Measurements from ENCODE around the gene TWNK.

DNA sequence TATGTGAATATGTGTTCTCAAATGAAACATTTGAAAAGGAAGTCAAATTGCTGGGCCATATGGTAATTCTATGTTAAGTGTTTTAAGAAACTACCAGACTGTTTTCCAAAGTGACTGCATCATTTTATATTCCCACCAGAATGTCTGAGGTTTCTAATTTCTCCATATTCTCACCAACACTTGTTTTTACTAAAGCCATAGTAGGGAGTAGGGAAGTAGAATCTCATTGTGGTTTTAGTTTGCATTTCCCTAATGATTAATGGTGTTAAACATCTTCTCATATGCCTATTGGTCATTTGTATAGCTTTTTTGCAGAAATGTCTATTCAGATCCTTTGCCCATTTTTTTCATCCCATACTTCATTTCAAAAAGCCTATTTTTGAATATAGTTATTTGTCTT lies 27.1 kb upstream of the TWNK start:
- TF ChIP-seq, protein P1, sequence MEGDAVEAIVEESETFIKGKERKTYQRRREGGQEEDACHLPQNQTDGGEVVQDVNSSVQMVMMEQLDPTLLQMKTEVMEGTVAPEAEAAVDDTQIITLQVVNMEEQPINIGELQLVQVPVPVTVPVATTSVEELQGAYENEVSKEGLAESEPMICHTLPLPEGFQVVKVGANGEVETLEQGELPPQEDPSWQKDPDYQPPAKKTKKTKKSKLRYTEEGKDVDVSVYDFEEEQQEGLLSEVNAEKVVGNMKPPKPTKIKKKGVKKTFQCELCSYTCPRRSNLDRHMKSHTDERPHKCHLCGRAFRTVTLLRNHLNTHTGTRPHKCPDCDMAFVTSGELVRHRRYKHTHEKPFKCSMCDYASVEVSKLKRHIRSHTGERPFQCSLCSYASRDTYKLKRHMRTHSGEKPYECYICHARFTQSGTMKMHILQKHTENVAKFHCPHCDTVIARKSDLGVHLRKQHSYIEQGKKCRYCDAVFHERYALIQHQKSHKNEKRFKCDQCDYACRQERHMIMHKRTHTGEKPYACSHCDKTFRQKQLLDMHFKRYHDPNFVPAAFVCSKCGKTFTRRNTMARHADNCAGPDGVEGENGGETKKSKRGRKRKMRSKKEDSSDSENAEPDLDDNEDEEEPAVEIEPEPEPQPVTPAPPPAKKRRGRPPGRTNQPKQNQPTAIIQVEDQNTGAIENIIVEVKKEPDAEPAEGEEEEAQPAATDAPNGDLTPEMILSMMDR (conservative IDR thresholded peaks at IDR 0.05 in 1 of 2, IDR thresholded peaks at IDR 0.05 in 1 of 2; ENCODE audit: extremely low read depth in 1 of 2, insufficient read depth in 1 of 2, low read depth in 1 of 2, low read length in 2 of 2) = no peak
- TF ChIP-seq EZH2 (IDR thresholded peaks at IDR 0.05; ENCODE audit: borderline replicate concordance, low read length) = no peak
